COLO668 (cell line): Measurements from ENCODE around the gene CNPY1.
"Not testable (repeated sequence)": the region's sequence is repeated elsewhere in the genome, so short reads cannot be mapped to it uniquely, and the experiment has no call there.

Experiments used
- DNase-seq: peaks from one replicate; lab custom pipeline; 2025; ENCODE audit not compliant: unreplicated experiment; lab: John Stamatoyannopoulos, UW

CNPY1 gene

GRCh38 chr7:155546449-155546848 lies at the start of gene CNPY1:
TSS of gene CNPY1 (minus strand) at chr7:155546559. CDS start at chr7:155545929, 630 bp downstream.
- DNase-seq = not testable (repeated sequence)

- DNase-seq = no peak
These were observed 48.6 kb upstream of the CNPY1 start for GRCh38 chr7:155594961-155595366.

- DNase-seq = no peak
These were observed 47.9 kb upstream of the CNPY1 start for GRCh38 chr7:155594163-155594732.

- DNase-seq = no peak
These were observed 47.3 kb upstream of the CNPY1 start for GRCh38 chr7:155593461-155594162.

GRCh38 chr7:155591055-155591775 lies 44.9 kb upstream of the CNPY1 start:
- DNase-seq = no peak

GRCh38 chr7:155590215-155591018 lies 44.1 kb upstream of the CNPY1 start:
- DNase-seq = peak; percentile 54

GRCh38 chr7:155589001-155589980 lies 42.9 kb upstream of the CNPY1 start:
- no peak for DNase-seq

GRCh38 chr7:155588468-155588998 lies 42.2 kb upstream of the CNPY1 start:
- DNase-seq = no peak

GRCh38 chr7:155587486-155587885 lies 41.1 kb upstream of the CNPY1 start:
- no peak for DNase-seq

GRCh38 chr7:155586843-155587440 lies 40.6 kb upstream of the CNPY1 start:
- no peak for DNase-seq

GRCh38 chr7:155585951-155586350 lies 39.6 kb upstream of the CNPY1 start:
- no peak for DNase-seq

GRCh38 chr7:155585532-155585895 lies 39.2 kb upstream of the CNPY1 start:
- DNase-seq = no peak

GRCh38 chr7:155584763-155585531 lies 38.6 kb upstream of the CNPY1 start:
- no peak for DNase-seq

- no peak for DNase-seq
These were observed 37.9 kb upstream of the CNPY1 start for GRCh38 chr7:155584261-155584660.

- DNase-seq = no peak
These were observed 37.3 kb upstream of the CNPY1 start for GRCh38 chr7:155583636-155584035.

- DNase-seq = no peak
These were observed 35.6 kb upstream of the CNPY1 start for GRCh38 chr7:155581954-155582353.

- no peak for DNase-seq
These were observed 34.9 kb upstream of the CNPY1 start for GRCh38 chr7:155581107-155581830.

GRCh38 chr7:155580367-155580766 lies 34.0 kb upstream of the CNPY1 start:
- DNase-seq = no peak
